IMR-90 (cell line): ENCODE measurements around the gene PRKN. TPM values are rescaled to one million over a fixed set of nuclear protein-coding genes. Genes with fewer than 3 reads are reported as not detected.

Source experiments
- ATAC-seq: fragments of 200-7000 bp; cut with Tn5 transposase; 2 replicates; pipeline ENCODE4 v1.9.1; 2020; ENCODE audit warnings: low read depth, mild to moderate bottlenecking, moderate library complexity
- BruUV-seq: library from RNA; stranded (reverse); fragments of 400-500 nt; replicated peaks from 2 replicates; lab custom pipeline; 2021; lab: Mats Ljungman, UMichigan
- CTCF ChIA-PET: fragments of 300-600 bp; formaldehyde crosslinking; extraction: SDS; loops from one replicate; lab custom pipeline; 2021; ENCODE audit warnings: antibody characterized with exemption; lab: Yijun Ruan, JAX
- POLR2A ChIA-PET: fragments of 300-600 bp; sonication (Branson Sonifier 250); formaldehyde crosslinking; loops from one replicate; lab custom pipeline; 2022; ENCODE audit warnings: antibody characterized with exemption; ENCODE audit not compliant: unreplicated experiment; lab: Charles Lee
- DNase-seq: peaks from one replicate; pipeline ENCODE4 v3.0.0; 2013
- H2AFZ ChIP-seq: replicated peaks from 2 replicates; pipeline ENCODE3; 2013; ENCODE audit warnings: low read length, mild to moderate bottlenecking; ENCODE audit not compliant: poor library complexity
- H2AK5ac ChIP-seq: 2 replicates; pipeline ENCODE4 v1.6.1; 2013; ENCODE audit warnings: low read depth, low read length, inconsistent platforms
- H2AK9ac ChIP-seq: replicated peaks from 2 replicates; pipeline ENCODE3; 2013; ENCODE audit warnings: mild to moderate bottlenecking, low read depth, low read length, moderate library complexity; ENCODE audit not compliant: poor library complexity
- H2BK120ac ChIP-seq: 2 replicates; pipeline ENCODE4 v1.6.1; 2013; ENCODE audit warnings: low read depth, low read length, inconsistent platforms
- H2BK15ac ChIP-seq: 3 replicates; pipeline ENCODE4 v1.6.1; 2013; ENCODE audit warnings: low read depth, low read length, inconsistent platforms
- H2BK20ac ChIP-seq: 2 replicates; pipeline ENCODE4 v1.6.1; 2013; ENCODE audit warnings: low read depth, mild to moderate bottlenecking, inconsistent platforms, low read length, moderate library complexity
- H2BK5ac ChIP-seq: 2 replicates; pipeline ENCODE4 v1.6.1; 2013; ENCODE audit warnings: mild to moderate bottlenecking, low read depth, low read length, inconsistent platforms; ENCODE audit not compliant: poor library complexity, severe bottlenecking
- H3K14ac ChIP-seq: replicated peaks from 2 replicates; pipeline ENCODE4 v1.6.1; 2013; ENCODE audit warnings: low read depth, low read length, inconsistent platforms
- H3K18ac ChIP-seq: 2 replicates; pipeline ENCODE4 v1.6.1; 2013; ENCODE audit warnings: low read depth, low read length, control low read depth
- H3K23ac ChIP-seq: 2 replicates; pipeline ENCODE4 v1.6.1; 2013; ENCODE audit warnings: low read depth, low read length, inconsistent platforms
- H3K27ac ChIP-seq: 2 replicates; pipeline ENCODE4 v1.5.1; 2013; ENCODE audit warnings: mild to moderate bottlenecking, control low read depth, low read length; ENCODE audit not compliant: insufficient read depth
- H3K27me3 ChIP-seq: 2 replicates; pipeline ENCODE4 v1.6.1; 2013; ENCODE audit warnings: low read length; ENCODE audit not compliant: control insufficient read depth, insufficient read depth
- H3K36me3 ChIP-seq: 2 replicates; pipeline ENCODE4 v1.6.1; 2013; ENCODE audit warnings: low read length, mixed read lengths; ENCODE audit not compliant: control insufficient read depth, insufficient read depth
- H3K4ac ChIP-seq: 2 replicates; pipeline ENCODE4 v1.6.1; 2013; ENCODE audit warnings: low read depth, low read length, inconsistent platforms
- H3K4me1 ChIP-seq: 2 replicates; pipeline ENCODE4 v1.6.1; 2013; ENCODE audit warnings: low read length, mixed read lengths; ENCODE audit not compliant: control insufficient read depth, insufficient read depth
- H3K4me2 ChIP-seq: 2 replicates; pipeline ENCODE4 v1.6.1; 2013; ENCODE audit warnings: low read depth, mild to moderate bottlenecking, control low read depth, low read length, moderate library complexity
- H3K4me3 ChIP-seq: 2 replicates; pipeline ENCODE4 v1.5.1; 2013; ENCODE audit warnings: low read depth, mild to moderate bottlenecking, control low read depth, low read length, moderate library complexity; ENCODE audit not compliant: insufficient read depth
- H3K56ac ChIP-seq: 2 replicates; pipeline ENCODE4 v1.6.1; 2013; ENCODE audit warnings: low read length, inconsistent platforms; ENCODE audit not compliant: insufficient read depth; ENCODE audit errors: extremely low read depth
- H3K79me1 ChIP-seq, 2 experiments: 2 replicates each; pipeline ENCODE4 v1.6.1; 2013; ENCODE audit warnings: low read length in 2 of 2, inconsistent platforms in 1 of 2, low read depth in 1 of 2
- H3K9ac ChIP-seq: 2 replicates; pipeline ENCODE4 v1.6.1; 2013; ENCODE audit warnings: low read depth, low read length, control low read depth
- H3K9me1 ChIP-seq: 2 replicates; pipeline ENCODE4 v1.6.1; 2013; ENCODE audit warnings: low read length, inconsistent platforms; ENCODE audit not compliant: insufficient read depth
- H3K9me3 ChIP-seq: 2 replicates; pipeline ENCODE4 v1.6.1; 2013; ENCODE audit warnings: low read length; ENCODE audit not compliant: control insufficient read depth, insufficient read depth
- H4K20me1 ChIP-seq: 2 replicates; pipeline ENCODE4 v1.6.1; 2013; ENCODE audit warnings: low read length, inconsistent platforms; ENCODE audit not compliant: insufficient read depth
- H4K5ac ChIP-seq: 2 replicates; pipeline ENCODE4 v1.6.1; 2013; ENCODE audit warnings: mild to moderate bottlenecking, low read depth, low read length, control low read depth
- H4K8ac ChIP-seq, 2 experiments: 2 replicates each; pipeline ENCODE4 v1.6.1; 2013; ENCODE audit warnings: low read depth in 2 of 2, low read length in 2 of 2, control low read depth in 1 of 2, inconsistent platforms in 1 of 2
- H4K91ac ChIP-seq: 2 replicates; pipeline ENCODE4 v1.6.1; 2013; ENCODE audit warnings: low read depth, low read length, inconsistent platforms; ENCODE audit not compliant: insufficient read depth
- MAZ ChIP-seq: IDR thresholded peaks from 2 replicates; pipeline ENCODE4 v1.6.1; 2012; ENCODE audit warnings: low read depth, mild to moderate bottlenecking, low read length, improper control_type of control experiment, moderate library complexity, borderline replicate concordance
- NFE2L2 ChIP-seq: fragments of 150-350 bp; IDR thresholded peaks from 2 replicates; pipeline ENCODE4 v1.6.1; 2016; ENCODE audit warnings: low read depth, mild to moderate bottlenecking, low read length
- POLR2A ChIP-seq: IDR thresholded peaks from 2 replicates; pipeline ENCODE4 v1.6.1; 2012; ENCODE audit warnings: mild to moderate bottlenecking, low read depth, low read length
- RAD21 ChIP-seq: IDR thresholded peaks from 2 replicates; pipeline ENCODE4 v1.6.1; 2012; ENCODE audit warnings: low read length, improper control_type of control experiment
- WGBS, 2 experiments: methylation state at CpG; one replicate each; pipeline versions ENCODE4 v1.1.5 to v1.1.7; 2013; ENCODE audit warnings: missing lambda C conversion rate in 2 of 2; ENCODE audit not compliant: insufficient read length in 1 of 2; ENCODE audit errors: extremely low coverage in 2 of 2; 5-methylcytosine and 5-hydroxymethylcytosine counted together
- dilution Hi-C: fragments of 300-500 bp; cut with HindIII; formaldehyde crosslinking; loops from one replicate; pipeline ENCODE4 v1.14.3; 2018; ENCODE audit warnings: low sequenced_read_pairs; ENCODE audit not compliant: unreplicated experiment
- in situ Hi-C: fragments of 300-500 bp; cut with MboI; formaldehyde crosslinking; loops from 3 replicates; pipeline ENCODE4 v1.14.3; 2019; ENCODE audit warnings: low sequenced_read_pairs, inconsistent platforms, mixed read lengths
- intact Hi-C: fragments of 100-400 bp; cut with micrococcal nuclease; formaldehyde crosslinking; loops from 2 replicates; pipeline ENCODE4 v1.10.0; 2022
- polyA plus RNA-seq, 3 experiments: library from polyadenylated mRNA; depleted of rRNA; stranded (reverse); fragments of >200 nt; gene quantifications; 2 replicates each; pipeline ENCODE4 v1.2.3, GENCODE V29; 2012; ENCODE audit warnings: low replicate concordance in 1 of 3
- total RNA-seq: library from RNA; depleted of rRNA; stranded (reverse); fragments of >200 nt; gene quantifications from 2 replicates; pipeline ENCODE4 v1.2.3, GENCODE V29; 2012

The PRKN gene
- total and polyA plus RNA-seq, 2 of the 4 experiments (the other 2 are of a cell fraction), result 0.15 to 0.18 TPM

DNA sequence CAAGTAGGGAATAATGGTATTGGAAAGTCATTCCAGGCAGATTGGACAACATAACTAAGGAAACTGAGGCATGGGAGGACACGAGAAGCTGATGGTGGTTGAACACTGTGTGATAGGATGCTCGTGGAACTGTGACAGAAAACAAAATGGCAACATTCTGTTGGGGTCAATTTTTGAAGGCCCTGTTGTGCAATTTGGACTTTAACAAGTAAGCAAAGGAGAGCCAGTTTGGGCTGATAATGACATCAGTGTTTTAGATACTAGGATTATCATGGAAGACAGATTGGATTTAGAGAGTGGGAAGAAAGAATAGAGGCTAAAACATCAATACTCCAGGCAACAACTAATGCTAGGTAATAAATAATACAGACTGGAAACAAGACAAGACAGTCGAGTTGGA, 53.1 kb downstream of the PRKN start:
- TF ChIP-seq RAD21, result no peak
- no peak for TF ChIP-seq MAZ
- TF ChIP-seq POLR2A, result no peak
- TF ChIP-seq NFE2L2, result no peak
- no peak overlapping the region for H2BK15ac ChIP-seq
- no peak overlapping the region for H2AK5ac ChIP-seq
- CTCF ChIA-PET, result no interaction called here
- H4K8ac ChIP-seq, result no peak overlapping the region
- DNase-seq, result no peak
- H3K36me3 ChIP-seq, result no peaks in the 10 kb centered on the region
- in situ Hi-C loops (no loop called here), dilution Hi-C loops (no loop called here), intact Hi-C loops (no loop called here)
- no peaks in the 10 kb centered on the region for H3K79me1 ChIP-seq
- no peak overlapping the region for H3K27ac ChIP-seq
- H2AFZ ChIP-seq, result no peak overlapping the region
- no peak overlapping the region for H3K4me2 ChIP-seq
- H3K9me3 ChIP-seq, result peaks cover 9% of the 10 kb centered on the region
- H3K9ac ChIP-seq, result no peak overlapping the region
- no peak overlapping the region for H3K4me3 ChIP-seq
- H3K14ac ChIP-seq, result no peak overlapping the region
- H3K27me3 ChIP-seq, result no peaks in the 10 kb centered on the region
- H4K20me1 ChIP-seq, result no peaks in the 10 kb centered on the region
- 17% methylated on average over 2 of the region's 3 CpGs; no CpG with 5 or more reads in 1 of the 2 experiments for WGBS, 2 experiments
- H3K4ac ChIP-seq, result no peak overlapping the region
- H4K91ac ChIP-seq, result no peak overlapping the region
- no TSS peak for BruUV-seq
- H2BK120ac ChIP-seq, result no peak overlapping the region
- POLR2A ChIA-PET, result no interaction called here
- no peak overlapping the region for H2AK9ac ChIP-seq
- H3K23ac ChIP-seq, result no peak overlapping the region
- no peak overlapping the region for H4K5ac ChIP-seq
- no peak overlapping the region for H2BK5ac ChIP-seq
- H2BK20ac ChIP-seq, result no peak overlapping the region
- H3K9me1 ChIP-seq, result no peaks in the 10 kb centered on the region
- no peak overlapping the region for H3K56ac ChIP-seq
- no peak overlapping the region for H3K18ac ChIP-seq
- no peak for ATAC-seq
- no peaks in the 10 kb centered on the region for H3K4me1 ChIP-seq
